SK-N-SH treated with all-trans-retinoic acid at 6 μM for 48 hours (cell line): ENCODE data around the gene ATG12.
A peak's percentile ranks its signal among the peaks of the same experiment; 100 is the strongest.
"Not testable (repeated sequence)": the region's sequence is repeated elsewhere in the genome, so short reads cannot be mapped to it uniquely, and the experiment has no call there.

ENCODE experiments used
- ATAC-seq: fragments of 200-7000 bp; cut with Tn5 transposase; 3 replicates; pipeline ENCODE4 v1.9.1; 2020; ENCODE audit warnings: mild to moderate bottlenecking, moderate library complexity
- BACH2 ChIP-seq: fragments of 250-450 bp; sonication (Bioruptor Pico); IDR thresholded peaks from 2 replicates; pipeline ENCODE4 v1.9.0; 2021; ENCODE audit warnings: mild to moderate bottlenecking, borderline replicate concordance
- ESRRG ChIP-seq: fragments of 250-450 bp; sonication (Bioruptor Pico); IDR thresholded peaks from 2 replicates; pipeline ENCODE4 v1.6.1; 2021; ENCODE audit warnings: mild to moderate bottlenecking
- GLIS3 ChIP-seq: fragments of 250-450 bp; sonication (Bioruptor Pico); IDR thresholded peaks from 2 replicates; pipeline ENCODE4 v1.5.0; 2020; ENCODE audit warnings: mild to moderate bottlenecking, moderate library complexity
- PPARA ChIP-seq: fragments of 250-450 bp; sonication (Bioruptor Pico); IDR thresholded peaks from 2 replicates; pipeline ENCODE4 v1.5.0; 2020; ENCODE audit warnings: mild to moderate bottlenecking, borderline replicate concordance
- RARB ChIP-seq: fragments of 250-450 bp; sonication (Bioruptor Pico); IDR thresholded peaks from 2 replicates; pipeline ENCODE4 v1.8.0; 2021; ENCODE audit warnings: mild to moderate bottlenecking, moderate library complexity
- TOX ChIP-seq: fragments of 250-450 bp; sonication (Bioruptor Pico); IDR thresholded peaks from 2 replicates; pipeline ENCODE4 v1.8.0; 2021; ENCODE audit warnings: mild to moderate bottlenecking, moderate library complexity, borderline replicate concordance
- ZC3H10 ChIP-seq: fragments of 250-450 bp; sonication (Bioruptor Pico); IDR thresholded peaks from 2 replicates; pipeline ENCODE4 v1.5.1; 2021; ENCODE audit warnings: mild to moderate bottlenecking, moderate library complexity
- ZFP3 ChIP-seq: fragments of 250-450 bp; sonication (Bioruptor Pico); IDR thresholded peaks from 2 replicates; pipeline ENCODE4 v1.5.0; 2020; ENCODE audit warnings: mild to moderate bottlenecking, moderate library complexity
- ZFP30 ChIP-seq: fragments of 450-650 bp; formaldehyde crosslinking; IDR thresholded peaks from 2 replicates; pipeline ENCODE4 v1.5.0; 2022; ENCODE audit warnings: mild to moderate bottlenecking, moderate library complexity
- ZNF565 ChIP-seq: fragments of 450-650 bp; formaldehyde crosslinking; conservative IDR thresholded peaks from 2 replicates; pipeline ENCODE4 v1.5.0; 2020; ENCODE audit warnings: low read depth, mild to moderate bottlenecking, moderate library complexity
- TF ChIP-seq, protein P1 (sequence below): fragments of 250-450 bp; sonication (Bioruptor Pico); IDR thresholded peaks from 2 replicates; pipeline ENCODE4 v1.8.0; 2020; ENCODE audit warnings: mild to moderate bottlenecking, moderate library complexity, borderline replicate concordance
- TF ChIP-seq, protein P2 (sequence below): fragments of 250-450 bp; sonication (Bioruptor Pico); IDR thresholded peaks from 2 replicates; pipeline ENCODE4 v1.8.0; 2021; ENCODE audit warnings: low read depth, mild to moderate bottlenecking, moderate library complexity, borderline replicate concordance
- TF ChIP-seq, protein P3 (sequence below): fragments of 250-450 bp; sonication (Bioruptor Pico); IDR thresholded peaks from 2 replicates; pipeline ENCODE4 v1.5.1; 2020; ENCODE audit warnings: low read depth, mild to moderate bottlenecking, moderate library complexity
- TF ChIP-seq, protein P4 (sequence below): fragments of 250-450 bp; sonication (Bioruptor Pico); IDR thresholded peaks from 2 replicates; pipeline ENCODE4 v1.5.1; 2021; ENCODE audit warnings: mild to moderate bottlenecking, moderate library complexity
- TF ChIP-seq, protein P5 (sequence below): fragments of 250-450 bp; sonication (Bioruptor Pico); IDR thresholded peaks from 2 replicates; pipeline ENCODE4 v1.5.0; 2020; ENCODE audit warnings: mild to moderate bottlenecking, moderate library complexity

Gene ATG12

DNA sequence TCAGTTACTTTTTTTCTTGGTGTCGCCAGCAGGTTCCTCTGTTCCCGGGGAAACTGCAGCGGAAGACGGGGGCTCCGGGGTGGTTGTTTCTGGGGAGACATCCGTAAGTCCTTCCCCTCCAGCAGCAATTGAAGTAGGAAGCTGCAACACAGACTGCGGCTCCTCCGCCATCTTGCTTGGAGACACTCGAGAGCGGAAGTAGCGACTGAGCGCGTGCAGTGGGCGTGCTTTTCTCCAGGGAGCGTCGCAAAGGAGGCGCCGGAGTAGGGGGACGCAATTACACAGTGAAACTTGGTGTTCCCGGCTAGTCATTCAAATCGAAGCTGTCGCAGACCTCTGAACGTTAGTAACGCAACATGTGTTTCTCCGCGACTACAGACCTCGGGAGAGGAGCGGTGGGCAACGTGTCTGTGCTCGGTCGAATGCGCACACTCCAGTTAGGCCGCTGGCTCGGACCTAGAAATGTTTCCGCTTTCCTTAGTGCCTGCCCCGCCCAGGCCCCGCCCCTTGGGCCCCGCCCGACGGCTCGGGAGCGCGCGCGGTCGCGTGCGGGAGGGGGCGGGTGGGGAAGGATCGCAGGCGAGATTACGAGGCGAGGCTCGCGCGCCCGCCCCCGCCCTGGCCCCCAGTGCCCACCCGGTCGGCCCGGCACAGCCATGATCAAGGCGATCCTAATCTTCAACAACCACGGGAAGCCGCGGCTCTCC lies at the start of gene ATG12, which contains the start of gene AP3S1:
TSS of gene ATG12 (minus strand) at position 184 of the 707 bp plus-strand sequence. CDS start at position 171, 13 bp downstream.
TSS of gene AP3S1 (plus strand) at position 554 of the 707 bp plus-strand sequence. CDS start at position 657, 103 bp downstream.
- 0 out of 2 replicates have a peak, but pooled peaks have one; percentile 64 for TF ChIP-seq GLIS3 (CRISPR knock-in tag)
- TF ChIP-seq ZC3H10 (CRISPR knock-in tag), result no peak
- TF ChIP-seq, protein P1, sequence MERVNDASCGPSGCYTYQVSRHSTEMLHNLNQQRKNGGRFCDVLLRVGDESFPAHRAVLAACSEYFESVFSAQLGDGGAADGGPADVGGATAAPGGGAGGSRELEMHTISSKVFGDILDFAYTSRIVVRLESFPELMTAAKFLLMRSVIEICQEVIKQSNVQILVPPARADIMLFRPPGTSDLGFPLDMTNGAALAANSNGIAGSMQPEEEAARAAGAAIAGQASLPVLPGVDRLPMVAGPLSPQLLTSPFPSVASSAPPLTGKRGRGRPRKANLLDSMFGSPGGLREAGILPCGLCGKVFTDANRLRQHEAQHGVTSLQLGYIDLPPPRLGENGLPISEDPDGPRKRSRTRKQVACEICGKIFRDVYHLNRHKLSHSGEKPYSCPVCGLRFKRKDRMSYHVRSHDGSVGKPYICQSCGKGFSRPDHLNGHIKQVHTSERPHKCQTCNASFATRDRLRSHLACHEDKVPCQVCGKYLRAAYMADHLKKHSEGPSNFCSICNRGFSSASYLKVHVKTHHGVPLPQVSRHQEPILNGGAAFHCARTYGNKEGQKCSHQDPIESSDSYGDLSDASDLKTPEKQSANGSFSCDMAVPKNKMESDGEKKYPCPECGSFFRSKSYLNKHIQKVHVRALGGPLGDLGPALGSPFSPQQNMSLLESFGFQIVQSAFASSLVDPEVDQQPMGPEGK, result peak; percentile 67; the same call in 1 of the 2 replicates
- TF ChIP-seq RARB (CRISPR knock-in tag), result no peak
- no peak for TF ChIP-seq BACH2
- TF ChIP-seq PPARA, result no peak
- 0 out of 2 replicates have a peak, but pooled peaks have one; percentile 39 for TF ChIP-seq ZFP3 (CRISPR knock-in tag)
- TF ChIP-seq, protein P2, sequence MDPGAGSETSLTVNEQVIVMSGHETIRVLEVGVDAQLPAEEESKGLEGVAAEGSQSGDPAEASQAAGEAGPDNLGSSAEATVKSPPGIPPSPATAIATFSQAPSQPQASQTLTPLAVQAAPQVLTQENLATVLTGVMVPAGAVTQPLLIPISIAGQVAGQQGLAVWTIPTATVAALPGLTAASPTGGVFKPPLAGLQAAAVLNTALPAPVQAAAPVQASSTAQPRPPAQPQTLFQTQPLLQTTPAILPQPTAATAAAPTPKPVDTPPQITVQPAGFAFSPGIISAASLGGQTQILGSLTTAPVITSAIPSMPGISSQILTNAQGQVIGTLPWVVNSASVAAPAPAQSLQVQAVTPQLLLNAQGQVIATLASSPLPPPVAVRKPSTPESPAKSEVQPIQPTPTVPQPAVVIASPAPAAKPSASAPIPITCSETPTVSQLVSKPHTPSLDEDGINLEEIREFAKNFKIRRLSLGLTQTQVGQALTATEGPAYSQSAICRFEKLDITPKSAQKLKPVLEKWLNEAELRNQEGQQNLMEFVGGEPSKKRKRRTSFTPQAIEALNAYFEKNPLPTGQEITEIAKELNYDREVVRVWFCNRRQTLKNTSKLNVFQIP (CRISPR knock-in tag), result no peak
- no peak for TF ChIP-seq ZFP30 (CRISPR knock-in tag)
- ATAC-seq, result peak; percentile 92

DNA sequence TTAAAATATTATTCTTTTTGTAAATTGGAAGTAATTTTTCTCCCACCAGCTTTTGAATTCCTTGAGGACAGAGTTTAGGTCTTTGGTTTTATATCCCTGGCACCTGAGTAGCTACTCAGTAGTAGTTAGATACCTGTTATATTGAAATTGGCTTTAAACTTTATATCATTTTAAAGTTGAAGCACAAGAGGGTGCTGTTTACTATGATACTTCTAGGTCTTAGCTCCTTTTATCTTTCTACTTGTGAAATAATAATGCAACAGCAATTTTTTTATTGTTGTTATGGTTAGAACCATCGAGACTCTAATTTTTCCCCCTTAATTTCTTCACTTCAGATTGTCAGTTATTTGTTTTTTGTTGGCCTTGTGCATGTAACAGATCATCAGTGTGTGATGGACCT lies 46.7 kb upstream of the ATG12 start:
- TF ChIP-seq ESRRG (CRISPR knock-in tag) (no peak), ZC3H10 (CRISPR knock-in tag) (no peak), PPARA (no peak), ZNF565 (no peak)
- TF ChIP-seq, protein P3, sequence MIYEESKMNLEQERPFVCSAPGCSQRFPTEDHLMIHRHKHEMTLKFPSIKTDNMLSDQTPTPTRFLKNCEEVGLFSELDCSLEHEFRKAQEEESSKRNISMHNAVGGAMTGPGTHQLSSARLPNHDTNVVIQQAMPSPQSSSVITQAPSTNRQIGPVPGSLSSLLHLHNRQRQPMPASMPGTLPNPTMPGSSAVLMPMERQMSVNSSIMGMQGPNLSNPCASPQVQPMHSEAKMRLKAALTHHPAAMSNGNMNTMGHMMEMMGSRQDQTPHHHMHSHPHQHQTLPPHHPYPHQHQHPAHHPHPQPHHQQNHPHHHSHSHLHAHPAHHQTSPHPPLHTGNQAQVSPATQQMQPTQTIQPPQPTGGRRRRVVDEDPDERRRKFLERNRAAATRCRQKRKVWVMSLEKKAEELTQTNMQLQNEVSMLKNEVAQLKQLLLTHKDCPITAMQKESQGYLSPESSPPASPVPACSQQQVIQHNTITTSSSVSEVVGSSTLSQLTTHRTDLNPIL (CRISPR knock-in tag), result no peak
- peak; percentile 61; the same call in 2 of the 3 replicates for ATAC-seq

DNA sequence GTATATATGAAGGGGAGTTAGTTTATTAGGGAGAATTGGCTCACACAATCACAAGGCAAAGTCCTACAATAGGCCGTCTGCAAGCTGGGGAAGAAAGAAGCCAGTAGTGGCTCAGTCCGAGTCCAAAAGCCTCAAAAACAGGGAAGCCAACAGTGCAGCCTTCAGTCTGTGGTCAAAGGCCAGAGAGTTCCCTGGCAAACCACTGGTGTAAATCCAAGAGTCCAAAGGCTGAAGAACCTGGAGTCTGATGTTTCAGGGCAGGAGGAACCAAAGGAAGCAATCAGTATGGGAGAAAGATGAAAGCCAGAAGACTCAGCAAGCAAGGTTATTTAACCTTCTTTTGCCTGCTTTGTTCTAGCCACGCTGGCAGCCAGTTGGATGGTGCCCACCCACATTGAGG lies 43.8 kb upstream of the ATG12 start:
- ATAC-seq, result not testable (repeated sequence)

DNA sequence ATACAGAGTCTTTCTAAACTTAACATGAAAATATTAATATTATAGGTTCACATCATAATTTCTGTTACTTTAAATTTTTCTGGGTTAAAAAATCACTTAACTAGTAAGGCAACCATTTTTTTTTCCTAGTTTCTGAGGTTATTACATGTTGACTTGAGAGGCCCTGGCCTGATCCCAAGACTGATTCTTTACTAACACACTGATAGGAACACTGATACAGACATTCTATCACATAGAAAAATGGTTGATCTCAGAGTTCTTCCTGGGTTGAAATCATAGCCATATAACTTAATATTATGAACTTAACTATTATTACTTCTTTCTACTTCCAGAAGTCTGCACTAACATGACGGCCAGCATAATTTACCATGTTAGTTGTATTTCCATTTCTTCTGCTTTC lies 43.3 kb upstream of the ATG12 start:
- TF ChIP-seq, protein P4, sequence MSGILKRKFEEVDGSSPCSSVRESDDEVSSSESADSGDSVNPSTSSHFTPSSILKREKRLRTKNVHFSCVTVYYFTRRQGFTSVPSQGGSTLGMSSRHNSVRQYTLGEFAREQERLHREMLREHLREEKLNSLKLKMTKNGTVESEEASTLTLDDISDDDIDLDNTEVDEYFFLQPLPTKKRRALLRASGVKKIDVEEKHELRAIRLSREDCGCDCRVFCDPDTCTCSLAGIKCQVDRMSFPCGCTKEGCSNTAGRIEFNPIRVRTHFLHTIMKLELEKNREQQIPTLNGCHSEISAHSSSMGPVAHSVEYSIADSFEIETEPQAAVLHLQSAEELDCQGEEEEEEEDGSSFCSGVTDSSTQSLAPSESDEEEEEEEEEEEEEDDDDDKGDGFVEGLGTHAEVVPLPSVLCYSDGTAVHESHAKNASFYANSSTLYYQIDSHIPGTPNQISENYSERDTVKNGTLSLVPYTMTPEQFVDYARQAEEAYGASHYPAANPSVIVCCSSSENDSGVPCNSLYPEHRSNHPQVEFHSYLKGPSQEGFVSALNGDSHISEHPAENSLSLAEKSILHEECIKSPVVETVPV (CRISPR knock-in tag), result no peak
- TF ChIP-seq TOX (CRISPR knock-in tag), result no peak
- TF ChIP-seq ESRRG (CRISPR knock-in tag), result no peak
- TF ChIP-seq ZNF565, result no peak
- no peak for TF ChIP-seq ZFP3 (CRISPR knock-in tag)
- TF ChIP-seq, protein P1, result no peak
- TF ChIP-seq, protein P5, sequence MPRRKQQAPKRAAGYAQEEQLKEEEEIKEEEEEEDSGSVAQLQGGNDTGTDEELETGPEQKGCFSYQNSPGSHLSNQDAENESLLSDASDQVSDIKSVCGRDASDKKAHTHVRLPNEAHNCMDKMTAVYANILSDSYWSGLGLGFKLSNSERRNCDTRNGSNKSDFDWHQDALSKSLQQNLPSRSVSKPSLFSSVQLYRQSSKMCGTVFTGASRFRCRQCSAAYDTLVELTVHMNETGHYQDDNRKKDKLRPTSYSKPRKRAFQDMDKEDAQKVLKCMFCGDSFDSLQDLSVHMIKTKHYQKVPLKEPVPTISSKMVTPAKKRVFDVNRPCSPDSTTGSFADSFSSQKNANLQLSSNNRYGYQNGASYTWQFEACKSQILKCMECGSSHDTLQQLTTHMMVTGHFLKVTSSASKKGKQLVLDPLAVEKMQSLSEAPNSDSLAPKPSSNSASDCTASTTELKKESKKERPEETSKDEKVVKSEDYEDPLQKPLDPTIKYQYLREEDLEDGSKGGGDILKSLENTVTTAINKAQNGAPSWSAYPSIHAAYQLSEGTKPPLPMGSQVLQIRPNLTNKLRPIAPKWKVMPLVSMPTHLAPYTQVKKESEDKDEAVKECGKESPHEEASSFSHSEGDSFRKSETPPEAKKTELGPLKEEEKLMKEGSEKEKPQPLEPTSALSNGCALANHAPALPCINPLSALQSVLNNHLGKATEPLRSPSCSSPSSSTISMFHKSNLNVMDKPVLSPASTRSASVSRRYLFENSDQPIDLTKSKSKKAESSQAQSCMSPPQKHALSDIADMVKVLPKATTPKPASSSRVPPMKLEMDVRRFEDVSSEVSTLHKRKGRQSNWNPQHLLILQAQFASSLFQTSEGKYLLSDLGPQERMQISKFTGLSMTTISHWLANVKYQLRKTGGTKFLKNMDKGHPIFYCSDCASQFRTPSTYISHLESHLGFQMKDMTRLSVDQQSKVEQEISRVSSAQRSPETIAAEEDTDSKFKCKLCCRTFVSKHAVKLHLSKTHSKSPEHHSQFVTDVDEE, result no peak
- ATAC-seq, result no peak

DNA sequence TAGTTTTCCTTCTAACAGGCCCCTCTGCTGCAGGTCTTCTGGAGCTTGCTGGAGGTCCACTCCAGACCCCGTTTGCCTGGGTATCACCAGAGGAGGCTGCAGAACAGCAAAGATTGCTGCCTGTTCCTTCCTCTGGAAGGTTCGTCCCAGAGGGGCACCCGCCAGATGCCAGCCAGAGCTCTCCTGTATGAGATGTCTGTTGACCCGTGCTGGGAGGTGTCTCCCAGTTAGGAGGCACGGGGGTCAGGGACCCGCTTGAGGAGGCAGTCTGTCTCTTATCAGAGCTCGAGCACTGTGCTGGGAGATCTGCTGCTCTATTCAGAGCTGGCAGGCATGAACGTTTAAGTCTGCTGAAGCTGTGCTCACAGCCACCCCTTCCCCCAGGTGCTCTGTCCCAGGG lies 41.1 kb upstream of the ATG12 start:
- ATAC-seq, result not testable (repeated sequence)

DNA sequence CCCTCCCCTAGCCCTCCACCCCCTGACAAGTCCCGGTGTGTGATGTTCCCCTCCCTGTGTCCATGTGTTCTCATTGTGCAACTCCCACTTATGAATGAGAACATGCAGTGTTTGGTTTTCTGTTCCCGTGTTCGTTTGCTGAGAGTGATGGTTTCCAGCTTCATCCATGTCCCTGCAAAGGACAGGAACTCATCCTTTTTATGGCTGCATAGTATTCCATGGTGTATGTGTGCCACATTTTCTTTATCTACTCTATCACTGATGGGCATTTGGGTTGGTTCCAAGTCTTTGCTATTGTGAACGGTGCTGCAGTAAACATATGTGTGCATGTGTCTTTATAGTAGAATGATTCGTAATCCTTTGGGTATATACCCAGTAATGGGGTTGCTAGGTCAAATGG lies 36.0 kb upstream of the ATG12 start:
- ATAC-seq, result not testable (repeated sequence)
